NOMO-1 treated with DMSO at 0.1 percent for 48 hours (cell line): ENCODE measurements around the gene EN2.

Source experiments
- DNase-seq: peaks from one replicate; lab custom pipeline; 2025; ENCODE audit not compliant: unreplicated experiment; lab: John Stamatoyannopoulos, UW

Gene EN2

GRCh38 chr7:155463114-155463811 lies 5.3 kb downstream of the EN2 start:
- DNase-seq: no peak

- DNase-seq: no peak
Measured at GRCh38 chr7:155464183-155464582, 6.3 kb downstream of the EN2 start.

- DNase-seq: no peak
Measured at GRCh38 chr7:155464948-155465739, 7.2 kb downstream of the EN2 start.

GRCh38 chr7:155465761-155466141 lies 7.8 kb downstream of the EN2 start:
- no peak for DNase-seq

GRCh38 chr7:155466142-155466813 lies 8.3 kb downstream of the EN2 start:
- no peak for DNase-seq

- DNase-seq: no peak
Measured at GRCh38 chr7:155466814-155467733, 9.1 kb downstream of the EN2 start.

- no peak for DNase-seq
Measured at GRCh38 chr7:155467846-155468784, 10.2 kb downstream of the EN2 start.

- no peak for DNase-seq
Measured at GRCh38 chr7:155468785-155469148, 10.8 kb downstream of the EN2 start.

- no peak for DNase-seq
Measured at GRCh38 chr7:155469311-155470185, 11.6 kb downstream of the EN2 start.

GRCh38 chr7:155470186-155470487 lies 12.2 kb downstream of the EN2 start:
- DNase-seq: no peak

GRCh38 chr7:155470686-155471638 lies 13.0 kb downstream of the EN2 start:
- DNase-seq: no peak

GRCh38 chr7:155471718-155472117 lies 13.8 kb downstream of the EN2 start:
- no peak for DNase-seq

GRCh38 chr7:155477476-155477875 lies 19.5 kb downstream of the EN2 start:
- DNase-seq: no peak

- DNase-seq: no peak
Measured at GRCh38 chr7:155481764-155482163, 23.8 kb downstream of the EN2 start.

GRCh38 chr7:155482511-155483183 lies 24.7 kb downstream of the EN2 start:
- DNase-seq: no peak

- no peak for DNase-seq
Measured at GRCh38 chr7:155483245-155483644, 25.3 kb downstream of the EN2 start.

GRCh38 chr7:155483868-155484325 lies 26.0 kb downstream of the EN2 start:
- DNase-seq: no peak
